Stimulated activated naive B cell treated with anti-CD40 and anti-IgM and Interleukin-4, amounts not matched to agents 10 μg/mL and 1 μg/mL and 100 μg/mL, for 72 hours (primary cell): Measurements from ENCODE around the gene GPHB5.

Experiments used
- ATAC-seq, 2 donors: fragments of 150-1000 bp; cut with Tn5 transposase; replicated peaks; 2 replicates each; pipeline ENCODE4 v1.10.0; 2021; ENCODE audit warnings: moderate library complexity in 1 of 2
- DNase-seq: peaks from one replicate; pipeline ENCODE4 v3.0.0; 2021
- H3K27ac Mint-ChIP-seq: one replicate; pipeline ENCODE4 v1.8.0; 2022; ENCODE audit warnings: mild to moderate bottlenecking, mixed read lengths
- H3K27me3 Mint-ChIP-seq, 2 donors: one replicate each; pipeline ENCODE4 v1.8.0; 2022; ENCODE audit warnings: mixed read lengths in 2 of 2
- H3K36me3 Mint-ChIP-seq, 2 donors: one replicate each; pipeline ENCODE4 v1.8.0; 2022; ENCODE audit warnings: mixed read lengths in 2 of 2, mild to moderate bottlenecking in 1 of 2
- H3K4me1 Mint-ChIP-seq, 2 donors: one replicate each; pipeline ENCODE4 v1.8.0; 2022; ENCODE audit warnings: mixed read lengths in 2 of 2, mild to moderate bottlenecking in 1 of 2
- H3K4me3 Mint-ChIP-seq, 2 donors: one replicate each; pipeline ENCODE4 v1.8.0; 2022; ENCODE audit warnings: mild to moderate bottlenecking in 2 of 2, mixed read lengths in 2 of 2, moderate library complexity in 1 of 2
- H3K9me3 Mint-ChIP-seq, 2 donors: one replicate each; pipeline ENCODE4 v1.8.0; 2022; ENCODE audit warnings: mixed read lengths in 2 of 2, mild to moderate bottlenecking in 1 of 2

GPHB5 gene

GRCh38 chr14:63318835-63319234 lies at the start of gene GPHB5:
Gene GPHB5, minus strand, starts transcription at chr14:63318935. Its CDS starts 1,086 bp downstream, at chr14:63317849.
- peaks cover 16 to 17% of the 10 kb centered on the region in 2 donors for H3K27me3 Mint-ChIP-seq
- ATAC-seq = no peak

GRCh38 chr14:63367742-63368364 lies 49.1 kb upstream of the GPHB5 start:
- no peak overlapping the region for H3K27ac Mint-ChIP-seq
- H3K4me1 Mint-ChIP-seq = no peaks in the 10 kb centered on the region
- H3K27me3 Mint-ChIP-seq = no peaks in the 10 kb centered on the region
- no peak overlapping the region for H3K4me3 Mint-ChIP-seq
- H3K36me3 Mint-ChIP-seq = peaks cover 18 to 36% of the 10 kb centered on the region in 2 donors
- DNase-seq (no peak), ATAC-seq (no peak)
- H3K9me3 Mint-ChIP-seq = peaks cover 8 to 18% of the 10 kb centered on the region in 2 donors

More at GRCh38 chr14:63318835-63319234, at the start of gene GPHB5:
- no peaks in the 10 kb centered on the region for H3K36me3 Mint-ChIP-seq
- DNase-seq = no peak
- H3K4me3 Mint-ChIP-seq = no peak within 1 kb of the TSS
- H3K4me1 Mint-ChIP-seq = no peaks in the 10 kb centered on the region
- no peaks in the 10 kb centered on the region for H3K9me3 Mint-ChIP-seq
- H3K27ac Mint-ChIP-seq = no peak within 1 kb of the TSS

GRCh38 chr14:63362389-63362819 lies 43.7 kb upstream of the GPHB5 start:
- Mint-ChIP-seq H3K27me3 (peaks cover 0 to 5% of the 10 kb centered on the region in 2 donors), H3K27ac (no peak overlapping the region), H3K9me3 (peaks cover 6 to 7% of the 10 kb centered on the region in 2 donors)

GRCh38 chr14:63361790-63362189 lies 43.1 kb upstream of the GPHB5 start:
- DNase-seq (no peak), ATAC-seq (no peak)
- no peaks in the 10 kb centered on the region for H3K4me1 Mint-ChIP-seq
- no peak overlapping the region for H3K4me3 Mint-ChIP-seq
- peaks cover 1 to 7% of the 10 kb centered on the region in 2 donors for H3K36me3 Mint-ChIP-seq
- H3K27me3 Mint-ChIP-seq = peaks cover 0 to 5% of the 10 kb centered on the region in 2 donors
- peaks cover 6 to 7% of the 10 kb centered on the region in 2 donors for H3K9me3 Mint-ChIP-seq
- H3K27ac Mint-ChIP-seq = no peak overlapping the region

More at GRCh38 chr14:63362389-63362819, 43.7 kb upstream of the GPHB5 start:
- ATAC-seq (no peak), DNase-seq (no peak)
- Mint-ChIP-seq H3K4me1 (no peaks in the 10 kb centered on the region), H3K4me3 (no peak overlapping the region), H3K36me3 (peaks cover 3 to 7% of the 10 kb centered on the region in 2 donors)

- Mint-ChIP-seq H3K27ac (no peak overlapping the region), H3K9me3 (no peaks in the 10 kb centered on the region), H3K4me1 (no peaks in the 10 kb centered on the region), H3K36me3 (no peaks in the 10 kb centered on the region), H3K27me3 (peaks cover 0 to 5% of the 10 kb centered on the region in 2 donors), H3K4me3 (no peak overlapping the region)
- ATAC-seq (no peak), DNase-seq (no peak)
Observed at GRCh38 chr14:63357841-63358240, 39.1 kb upstream of the GPHB5 start.

GRCh38 chr14:63345826-63346225 lies 27.1 kb upstream of the GPHB5 start:
- no peaks in the 10 kb centered on the region for H3K36me3 Mint-ChIP-seq
- no peaks in the 10 kb centered on the region for H3K9me3 Mint-ChIP-seq
- H3K27ac Mint-ChIP-seq = no peak overlapping the region
- peaks cover 10% of the 10 kb centered on the region in 2 donors for H3K27me3 Mint-ChIP-seq
- DNase-seq = no peak
- ATAC-seq = no peak
- no peak overlapping the region for H3K4me3 Mint-ChIP-seq
- H3K4me1 Mint-ChIP-seq = no peaks in the 10 kb centered on the region

GRCh38 chr14:63344336-63344735 lies 25.6 kb upstream of the GPHB5 start:
- Mint-ChIP-seq H3K36me3 (no peaks in the 10 kb centered on the region), H3K4me1 (no peaks in the 10 kb centered on the region), H3K27ac (no peak overlapping the region), H3K9me3 (no peaks in the 10 kb centered on the region), H3K4me3 (no peak overlapping the region), H3K27me3 (peaks cover 10 to 18% of the 10 kb centered on the region in 2 donors)
- ATAC-seq = no peak
- DNase-seq = no peak

- Mint-ChIP-seq H3K27me3 (peaks cover 11 to 18% of the 10 kb centered on the region in 2 donors), H3K4me1 (no peaks in the 10 kb centered on the region), H3K9me3 (peaks cover 0 to 1% of the 10 kb centered on the region in 2 donors), H3K4me3 (no peak overlapping the region), H3K36me3 (no peaks in the 10 kb centered on the region), H3K27ac (no peak overlapping the region)
- ATAC-seq = no peak
- no peak for DNase-seq
Observed at GRCh38 chr14:63343878-63344277, 25.1 kb upstream of the GPHB5 start.

- H3K4me1 Mint-ChIP-seq = no peaks in the 10 kb centered on the region
- H3K27ac Mint-ChIP-seq = no peak overlapping the region
- DNase-seq (no peak), ATAC-seq (no peak)
- peaks cover 17 to 22% of the 10 kb centered on the region in 2 donors for H3K27me3 Mint-ChIP-seq
- H3K36me3 Mint-ChIP-seq = no peaks in the 10 kb centered on the region
- H3K4me3 Mint-ChIP-seq = no peak overlapping the region
- peaks cover 4% of the 10 kb centered on the region in 2 donors for H3K9me3 Mint-ChIP-seq
Observed at GRCh38 chr14:63342371-63342770, 23.6 kb upstream of the GPHB5 start.

GRCh38 chr14:63328787-63329737 lies 10.3 kb upstream of the GPHB5 start:
- Mint-ChIP-seq H3K27me3 (peaks cover 11 to 31% of the 10 kb centered on the region in 2 donors), H3K4me3 (no peak overlapping the region), H3K27ac (no peak overlapping the region), H3K36me3 (peaks cover 0 to 1% of the 10 kb centered on the region in 2 donors), H3K4me1 (no peaks in the 10 kb centered on the region), H3K9me3 (no peaks in the 10 kb centered on the region)
- DNase-seq (no peak), ATAC-seq (no peak)

- Mint-ChIP-seq H3K4me3 (no peak overlapping the region), H3K27me3 (peaks cover 3 to 13% of the 10 kb centered on the region in 2 donors), H3K36me3 (peaks cover 0 to 1% of the 10 kb centered on the region in 2 donors), H3K9me3 (no peaks in the 10 kb centered on the region), H3K27ac (no peak overlapping the region), H3K4me1 (no peaks in the 10 kb centered on the region)
- ATAC-seq (no peak), DNase-seq (no peak)
Observed at GRCh38 chr14:63326840-63327239, 8.1 kb upstream of the GPHB5 start.

GRCh38 chr14:63322897-63323573 lies 4.3 kb upstream of the GPHB5 start:
- Mint-ChIP-seq H3K4me3 (no peak overlapping the region), H3K4me1 (no peaks in the 10 kb centered on the region), H3K27ac (no peak overlapping the region), H3K9me3 (no peaks in the 10 kb centered on the region), H3K27me3 (peaks cover 0 to 8% of the 10 kb centered on the region in 2 donors), H3K36me3 (peaks cover 0 to 1% of the 10 kb centered on the region in 2 donors)
- DNase-seq (no peak), ATAC-seq (no peak)

- Mint-ChIP-seq H3K9me3 (no peaks in the 10 kb centered on the region), H3K4me3 (no peak overlapping the region), H3K27me3 (peaks cover 0 to 8% of the 10 kb centered on the region in 2 donors), H3K4me1 (no peaks in the 10 kb centered on the region), H3K36me3 (peaks cover 0 to 1% of the 10 kb centered on the region in 2 donors), H3K27ac (no peak overlapping the region)
- ATAC-seq (no peak), DNase-seq (no peak)
Observed at GRCh38 chr14:63322472-63322871, 3.7 kb upstream of the GPHB5 start.

GRCh38 chr14:63308723-63309317 lies 9.9 kb downstream of the GPHB5 start:
- DNase-seq (no peak), ATAC-seq (peak in 1 of 2 donors; percentile 39)
- H3K9me3 Mint-ChIP-seq = no peaks in the 10 kb centered on the region
- no peak overlapping the region for H3K4me3 Mint-ChIP-seq
- no peaks in the 10 kb centered on the region for H3K36me3 Mint-ChIP-seq
- H3K27ac Mint-ChIP-seq = no peak overlapping the region
- H3K27me3 Mint-ChIP-seq = peaks cover 13 to 23% of the 10 kb centered on the region in 2 donors
- H3K4me1 Mint-ChIP-seq = no peaks in the 10 kb centered on the region
